ENCODE data around the gene DR1.

DR1 gene

DNA sequence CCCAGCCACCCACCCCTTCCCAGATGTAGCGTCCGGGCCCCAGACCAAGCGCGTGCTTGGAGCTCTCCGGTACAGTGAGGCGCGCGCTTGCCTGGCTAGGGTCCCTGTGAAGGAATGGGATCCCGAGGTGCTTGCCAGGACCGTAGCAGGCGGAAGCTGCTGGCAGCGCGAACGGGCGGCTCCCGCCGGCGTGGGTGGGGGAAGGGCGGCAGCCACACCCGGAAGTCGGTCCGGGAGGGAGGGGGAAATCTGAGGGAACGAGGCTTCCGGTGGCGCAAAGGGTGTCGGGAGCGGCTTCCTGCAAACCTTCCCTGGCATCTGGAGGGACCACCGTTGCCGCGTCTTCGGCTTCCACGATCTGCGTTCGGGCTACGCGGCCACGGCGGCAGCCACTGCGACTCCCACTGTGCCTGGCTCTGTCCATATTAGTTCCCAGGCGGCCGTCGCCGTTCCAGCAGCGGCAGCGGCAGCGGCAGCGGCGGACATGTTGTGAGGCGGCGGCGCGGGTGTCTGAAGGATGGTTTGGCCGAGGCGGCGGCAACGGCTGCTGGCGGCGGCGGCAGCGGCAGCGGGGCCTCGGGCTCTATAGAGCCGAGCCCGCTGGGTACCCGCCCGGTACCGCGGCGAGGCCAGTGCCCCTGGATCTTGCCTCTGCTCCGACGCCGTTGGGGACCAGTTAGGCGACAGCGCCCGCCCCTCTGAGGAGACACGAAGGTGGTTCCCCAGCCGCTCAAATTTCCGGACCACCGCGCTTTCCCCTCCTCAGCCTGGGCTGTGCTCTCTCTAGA lies at the start of gene DR1:
DR1 (plus strand) TSS at position 275 of the 788 bp plus-strand sequence. CDS start 739 bp downstream, outside the sequence.
- DNase-seq (ENCODE audit: low read depth), result peak; percentile 91

DNA sequence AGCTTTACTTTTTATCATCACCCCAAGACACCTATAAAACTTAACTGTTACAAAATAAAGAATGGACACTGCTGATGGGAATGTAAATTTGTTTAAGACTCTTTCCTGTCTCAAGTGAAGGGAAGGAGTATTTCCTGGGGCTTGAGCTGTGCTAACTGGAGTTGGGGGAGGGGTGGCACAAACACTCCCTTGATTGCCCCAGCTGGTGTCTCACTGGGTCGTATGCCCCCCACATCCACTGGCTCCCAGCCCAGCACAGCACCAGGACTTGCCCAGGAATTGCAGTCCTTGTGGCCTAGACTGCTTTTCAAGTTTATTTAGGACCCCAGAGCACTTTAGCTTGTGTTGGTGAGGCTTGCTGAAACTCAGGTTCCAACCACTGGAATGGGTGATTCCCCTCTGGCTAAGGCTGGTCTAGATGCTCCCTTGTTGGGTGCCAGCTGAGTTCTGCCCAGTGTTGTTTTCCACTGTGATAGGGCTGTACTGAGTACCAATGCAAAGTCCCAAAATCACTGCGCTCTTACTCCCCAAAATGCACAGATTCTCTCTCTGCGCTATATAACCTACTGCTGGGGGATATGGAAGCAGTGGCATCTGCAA lies 49.1 kb upstream of the DR1 start:
- no peak for DNase-seq (ENCODE audit: low read depth)

DNA sequence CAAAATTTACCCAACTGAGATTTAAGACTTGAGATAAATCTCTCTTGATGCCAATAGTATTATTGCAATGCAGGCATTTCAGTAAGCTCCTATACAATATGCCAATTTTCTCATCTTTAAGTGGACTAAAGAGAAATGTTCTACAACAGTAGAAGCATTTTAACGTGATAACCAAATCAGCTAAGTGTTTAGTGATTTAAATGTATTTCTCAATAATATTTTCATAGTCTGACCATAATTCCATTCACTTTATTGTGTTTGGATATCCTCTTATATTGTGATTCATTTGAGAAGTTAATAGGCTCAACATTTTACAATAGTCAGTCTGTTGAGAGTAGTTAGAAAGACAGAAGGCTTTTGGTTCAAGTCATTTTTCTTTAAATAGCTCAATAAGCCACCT lies 44.6 kb upstream of the DR1 start:
- no peak for DNase-seq (ENCODE audit: low read depth)

DNA sequence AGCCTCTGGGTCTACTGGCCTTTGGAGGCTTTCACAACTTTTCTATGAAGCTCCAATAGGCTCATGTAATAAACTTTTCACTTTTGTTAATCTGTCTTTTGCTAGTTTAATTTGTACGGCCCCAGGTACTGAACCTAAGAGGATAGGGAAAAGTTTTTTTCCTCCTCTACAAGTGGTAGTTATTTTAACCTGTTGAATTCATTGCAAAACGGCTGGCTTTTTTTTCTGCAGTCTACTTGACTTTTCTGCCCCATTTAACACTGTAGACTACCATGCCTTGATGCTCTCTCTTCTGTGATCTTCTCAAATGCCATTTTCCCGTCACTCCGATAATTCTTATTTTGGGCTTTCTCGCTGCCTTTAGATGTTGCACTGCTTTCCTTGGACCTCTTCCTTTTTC lies 43.6 kb upstream of the DR1 start:
- DNase-seq (ENCODE audit: low read depth), result no peak

DNA sequence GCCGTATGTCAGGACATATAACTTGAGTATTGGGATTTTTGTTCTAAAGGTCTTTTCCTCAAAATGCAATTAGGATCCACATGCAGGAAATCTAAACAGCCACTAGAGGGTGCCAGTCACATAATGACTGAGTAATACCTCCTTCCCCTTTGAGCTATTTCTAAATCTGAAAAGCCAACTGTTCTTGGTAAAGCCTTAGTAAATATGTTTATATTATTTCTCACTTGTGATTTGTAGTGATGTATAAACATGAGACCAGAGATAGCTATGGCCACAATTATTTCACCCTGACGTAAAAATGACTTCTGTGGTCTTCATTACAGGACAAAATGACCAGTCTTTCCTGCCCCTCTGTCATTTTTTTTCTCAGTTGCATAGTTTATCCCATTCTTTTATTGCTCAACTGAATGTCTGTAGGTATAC lies 41.0 kb upstream of the DR1 start:
- peak; percentile 18 for DNase-seq (ENCODE audit: low read depth)

DNA sequence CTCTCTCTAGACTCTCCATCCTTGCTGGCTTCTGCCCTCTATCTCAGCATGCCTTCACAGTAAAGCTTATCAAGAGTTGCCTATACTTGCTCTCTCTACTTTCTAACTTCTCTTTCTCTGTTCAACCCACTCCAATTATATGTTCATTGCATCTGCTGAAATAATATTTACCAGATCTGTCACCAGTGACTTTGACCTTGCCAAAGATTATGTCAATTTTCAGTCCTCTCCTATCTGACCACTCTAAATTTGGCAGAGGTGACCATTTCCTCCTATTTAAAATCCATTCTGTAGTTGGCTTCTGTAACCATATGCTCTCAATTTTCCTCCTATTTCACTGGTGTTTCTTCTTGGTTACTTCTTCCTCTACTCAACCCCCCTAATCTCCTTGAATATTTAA lies 38.8 kb upstream of the DR1 start:
- no peak for DNase-seq (ENCODE audit: low read depth)

DNA sequence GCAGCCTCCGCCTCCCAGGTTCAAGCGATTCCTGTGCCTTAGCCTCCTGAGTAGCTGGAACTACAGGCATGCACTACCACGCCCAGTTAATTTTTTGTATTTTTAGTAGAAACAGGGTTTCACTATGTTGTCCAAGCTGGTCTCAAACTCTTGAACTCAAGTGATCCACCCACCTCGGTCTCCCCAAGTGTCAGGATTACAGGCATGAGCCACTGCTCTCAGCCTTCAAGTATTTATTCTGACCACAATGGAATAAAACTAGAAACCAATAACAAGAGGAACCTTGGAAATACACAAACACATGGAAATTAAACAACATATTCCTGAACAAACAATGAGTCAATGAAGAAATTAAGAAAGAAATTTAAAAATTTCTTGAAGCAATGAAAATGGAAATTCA lies 32.7 kb upstream of the DR1 start:
- no peak for DNase-seq (ENCODE audit: low read depth)

DNA sequence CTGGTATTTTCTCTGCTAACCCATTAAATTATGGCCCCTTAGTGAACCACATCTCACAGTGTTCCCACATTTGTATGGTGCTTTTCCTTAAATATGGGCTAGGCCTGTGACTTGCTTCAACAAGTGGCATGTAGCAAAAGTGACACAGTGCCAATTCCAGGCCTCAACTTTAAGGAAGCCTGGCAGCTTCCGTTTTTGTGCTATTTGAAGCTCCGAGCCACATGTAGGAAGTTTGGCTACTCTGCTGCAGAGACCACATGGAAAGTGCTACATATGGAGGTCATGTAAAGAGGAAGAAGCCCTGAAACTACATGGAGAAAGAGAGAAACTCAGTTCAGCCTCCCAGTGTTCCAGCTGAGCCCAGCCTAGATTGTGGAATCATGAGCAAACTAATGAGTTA lies 28.5 kb upstream of the DR1 start:
- no peak for DNase-seq (ENCODE audit: low read depth)

DNA sequence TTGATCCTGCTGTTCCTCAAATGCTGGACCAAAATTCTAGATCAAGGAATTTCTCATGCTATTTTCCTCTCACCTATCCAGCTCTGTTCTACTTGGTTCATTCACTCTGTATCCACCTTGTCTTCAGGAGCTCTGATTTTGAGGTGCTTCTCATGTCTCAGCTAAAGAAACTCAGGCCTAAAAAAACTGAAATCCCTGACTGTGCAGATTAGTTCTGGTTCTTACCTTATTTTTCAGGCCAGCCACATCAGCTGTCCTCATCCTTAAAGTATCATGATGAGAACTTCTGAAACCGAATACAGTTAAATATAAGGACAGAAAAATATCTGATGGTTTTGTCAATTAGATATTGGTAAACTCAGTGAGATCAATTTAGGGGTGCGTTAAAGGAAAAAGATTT lies 27.8 kb upstream of the DR1 start:
- no peak for DNase-seq (ENCODE audit: low read depth)

DNA sequence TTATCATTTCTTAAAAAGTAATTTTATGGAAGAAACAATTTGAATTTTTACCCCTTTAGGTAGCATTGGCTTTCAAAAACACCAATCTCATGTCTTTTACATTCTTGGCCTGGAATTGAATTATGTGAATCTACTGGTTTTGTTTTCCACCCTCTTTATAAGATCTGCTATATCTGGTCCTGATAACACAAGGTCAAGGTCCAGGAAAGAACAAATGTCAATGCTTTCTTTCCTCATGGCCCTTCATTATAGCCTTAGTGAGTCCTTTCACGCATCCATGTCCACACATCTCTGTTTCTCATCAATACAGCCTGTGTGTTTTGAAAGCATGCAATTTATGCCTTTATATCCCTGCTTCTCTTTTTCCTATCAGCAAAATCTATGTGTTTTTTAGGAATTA lies 24.0 kb upstream of the DR1 start:
- DNase-seq (ENCODE audit: low read depth), result no peak

DNA sequence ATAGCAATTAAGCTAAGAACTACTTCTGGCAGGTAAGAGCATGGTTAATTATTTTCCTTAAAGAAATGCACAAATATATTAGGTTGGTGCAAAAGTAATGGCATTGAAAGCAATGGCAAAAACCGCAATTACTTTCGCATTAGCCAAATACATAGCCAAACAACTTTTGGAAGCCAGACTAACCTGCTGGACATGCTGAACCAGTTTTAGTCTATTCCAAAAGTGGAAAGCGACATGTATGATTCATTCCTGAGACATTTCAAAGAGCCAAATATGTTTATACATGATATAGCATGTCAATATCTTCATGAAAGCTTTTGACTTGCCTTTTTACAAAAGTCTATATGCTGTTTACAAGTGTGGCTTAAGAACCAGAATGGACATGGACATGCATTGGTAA lies 23.4 kb upstream of the DR1 start:
- DNase-seq (ENCODE audit: low read depth), result no peak

DNA sequence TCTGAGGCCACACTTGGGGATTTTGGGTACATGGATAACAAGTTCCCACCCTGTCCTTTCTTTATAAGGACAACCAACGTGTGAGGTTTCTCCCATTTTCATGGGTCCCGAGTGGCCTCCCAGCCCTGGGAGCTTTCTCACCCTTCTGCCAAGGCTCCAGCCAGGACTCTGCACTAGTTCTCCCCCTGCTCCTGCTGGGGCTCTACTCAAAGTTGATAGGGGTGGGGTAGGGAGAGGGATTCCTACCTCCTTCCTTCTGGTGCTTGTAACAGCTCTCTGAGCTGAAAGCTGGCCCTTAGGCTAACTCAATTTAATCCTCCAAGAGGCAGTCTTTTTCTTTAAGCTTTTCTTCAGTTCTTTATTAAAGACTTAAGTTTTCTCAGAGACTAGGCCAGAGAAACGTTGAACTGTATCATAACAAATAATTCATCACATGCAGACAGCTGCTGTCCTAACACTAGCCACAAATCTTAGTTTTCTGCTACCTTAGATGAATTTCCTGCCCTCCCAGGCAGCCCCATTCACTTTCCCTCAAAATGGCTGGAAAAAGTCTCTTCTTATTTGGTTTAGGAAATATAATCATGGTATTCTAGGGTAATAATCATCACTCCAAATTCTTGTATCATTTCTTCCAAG lies 22.4 kb upstream of the DR1 start:
- no peak for DNase-seq (ENCODE audit: low read depth)

DNA sequence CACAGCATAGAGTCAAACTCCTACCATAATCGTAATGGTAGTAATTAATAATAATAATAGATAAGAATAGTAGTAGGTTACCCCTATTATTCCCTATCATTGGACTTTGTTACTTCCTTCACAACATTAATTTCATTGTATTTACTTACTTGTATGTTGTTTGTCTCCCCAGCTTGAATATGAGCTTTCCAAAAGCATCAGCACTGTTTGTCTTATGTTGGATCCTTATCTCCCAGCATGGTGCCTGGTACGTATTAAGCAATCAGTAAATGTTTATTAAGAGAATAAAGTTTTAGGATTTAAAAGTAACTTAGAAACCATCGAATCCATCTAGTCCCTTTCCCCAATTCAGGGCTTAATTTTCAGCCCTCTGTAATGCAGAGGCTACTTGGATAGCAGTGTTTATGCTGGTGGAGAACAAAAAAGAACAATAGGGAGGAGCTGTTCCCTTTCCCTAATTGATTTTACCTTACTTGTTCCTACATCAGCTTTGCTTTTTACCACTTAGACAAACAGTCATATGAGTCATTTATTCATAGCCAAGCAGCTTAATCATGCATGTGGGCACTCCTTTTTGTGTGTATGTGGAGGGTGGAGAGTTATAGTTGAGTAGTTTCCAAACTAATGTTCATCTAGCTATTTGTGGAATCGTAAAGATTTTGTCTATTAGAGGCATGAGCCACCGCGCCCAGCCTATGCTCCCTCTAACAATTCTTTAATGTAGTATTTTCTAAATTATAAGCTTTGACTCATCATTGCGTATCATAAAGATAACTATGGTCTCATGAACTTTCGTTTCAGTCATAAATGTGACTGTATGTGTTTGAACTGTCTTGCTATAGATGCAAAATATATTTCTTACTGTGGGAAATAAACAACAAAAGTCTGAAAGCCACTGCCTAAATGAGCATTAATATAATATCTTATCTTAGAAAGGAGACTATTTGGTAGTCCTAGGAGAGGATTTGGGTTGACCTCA lies 20.9 kb upstream of the DR1 start:
- DNase-seq (ENCODE audit: low read depth), result no peak

DNA sequence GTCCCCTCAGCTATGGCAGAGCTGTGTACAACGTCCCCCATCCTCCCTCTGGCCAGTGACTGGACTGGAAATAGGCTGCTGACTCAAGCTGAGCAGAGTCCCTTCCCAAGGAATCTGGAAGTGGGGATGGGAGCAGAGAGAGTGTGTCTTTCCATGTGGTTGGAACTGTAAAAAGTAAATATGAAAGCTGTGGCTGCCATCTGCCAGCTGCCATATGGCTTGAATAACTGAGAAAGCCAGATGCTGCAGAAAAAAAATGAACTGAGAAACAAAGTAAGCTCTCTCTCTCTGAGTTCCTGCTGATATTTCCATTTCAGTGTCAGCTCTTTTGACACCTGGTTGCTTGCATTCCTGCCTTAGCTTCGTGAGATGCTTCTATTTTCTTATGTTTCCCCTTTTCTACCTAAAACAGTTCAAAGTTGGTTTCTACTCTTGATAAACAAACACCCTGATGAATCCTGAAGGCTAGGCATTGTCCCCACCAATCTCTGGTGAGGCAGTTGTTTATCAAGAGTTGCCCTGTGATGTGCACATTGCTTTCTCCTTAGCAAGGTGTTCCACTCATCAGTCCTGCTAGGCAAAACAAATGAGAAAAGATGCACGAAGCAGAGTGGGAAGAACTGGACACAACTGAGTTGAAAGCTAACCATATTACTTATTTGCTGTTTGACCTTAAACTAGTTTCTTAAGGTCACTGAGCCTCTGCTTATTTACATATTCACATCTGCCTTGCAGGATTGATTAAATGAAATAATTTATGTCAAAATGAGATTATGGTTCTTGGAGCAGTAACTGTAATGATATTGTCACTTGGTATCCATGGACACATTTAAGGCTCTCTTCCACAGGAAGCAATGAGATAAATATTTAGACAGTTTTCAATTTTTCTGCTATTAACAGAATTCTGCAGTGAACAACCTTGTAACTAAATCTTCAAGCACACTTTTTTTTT lies 16.6 kb upstream of the DR1 start:
- no peak for DNase-seq (ENCODE audit: low read depth)

DNA sequence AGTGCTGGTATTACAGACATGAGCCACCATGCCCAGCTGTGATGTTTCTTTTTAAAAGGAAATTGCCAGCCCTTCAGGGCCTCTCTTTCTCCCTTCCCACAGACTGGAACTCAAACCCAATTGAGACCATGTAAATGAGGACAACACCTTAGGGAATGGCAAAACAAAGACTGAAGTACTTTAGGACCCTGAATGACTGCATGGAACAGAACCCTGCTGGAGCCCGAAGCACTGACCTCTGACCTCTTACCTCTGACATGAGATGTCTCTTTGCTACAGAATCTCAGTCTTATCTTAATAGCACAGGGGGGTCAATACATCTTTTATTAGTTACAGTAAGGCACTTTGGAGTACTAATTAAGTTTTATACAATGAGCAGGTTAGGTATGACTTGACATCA lies 15.5 kb upstream of the DR1 start:
- DNase-seq (ENCODE audit: low read depth), result no peak

DNA sequence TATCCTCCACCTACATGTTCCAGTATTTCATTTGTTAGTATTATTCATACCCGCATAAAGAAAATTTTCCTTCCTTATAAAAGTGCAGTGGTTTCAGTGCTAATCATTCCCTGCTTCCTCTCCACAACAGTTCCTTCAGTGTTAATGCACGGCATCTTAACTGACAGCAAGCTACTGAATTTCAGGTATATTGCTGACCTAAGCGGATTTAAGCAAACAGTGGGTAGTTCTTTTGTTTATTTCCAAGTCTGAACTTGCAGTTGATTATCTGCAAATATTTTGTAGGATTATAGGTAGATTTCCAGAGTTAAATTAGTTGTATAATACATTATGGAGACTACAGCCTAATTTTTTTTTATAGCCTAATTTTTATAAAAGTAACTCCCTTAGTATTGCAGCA lies 15.1 kb upstream of the DR1 start:
- no peak for DNase-seq (ENCODE audit: low read depth)

DNA sequence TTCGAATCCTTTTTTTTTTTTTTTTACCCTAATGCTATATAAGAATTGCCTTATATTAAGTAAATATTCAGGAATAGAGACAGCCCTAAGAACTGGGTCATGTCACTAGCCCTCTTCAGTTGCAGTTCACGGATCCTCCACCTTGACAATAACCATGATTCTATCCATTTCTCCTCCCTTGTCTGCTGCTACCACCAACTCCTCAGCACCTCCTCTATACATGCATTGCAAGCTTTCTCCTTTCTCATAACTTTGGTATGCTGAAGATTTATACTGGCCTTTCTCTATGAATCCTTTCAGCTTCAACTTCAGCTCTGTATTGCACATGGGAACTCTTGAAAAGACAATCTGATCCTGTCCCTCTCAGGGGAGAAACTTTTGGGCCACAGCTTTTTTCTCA lies 14.3 kb upstream of the DR1 start:
- DNase-seq (ENCODE audit: low read depth), result no peak

DNA sequence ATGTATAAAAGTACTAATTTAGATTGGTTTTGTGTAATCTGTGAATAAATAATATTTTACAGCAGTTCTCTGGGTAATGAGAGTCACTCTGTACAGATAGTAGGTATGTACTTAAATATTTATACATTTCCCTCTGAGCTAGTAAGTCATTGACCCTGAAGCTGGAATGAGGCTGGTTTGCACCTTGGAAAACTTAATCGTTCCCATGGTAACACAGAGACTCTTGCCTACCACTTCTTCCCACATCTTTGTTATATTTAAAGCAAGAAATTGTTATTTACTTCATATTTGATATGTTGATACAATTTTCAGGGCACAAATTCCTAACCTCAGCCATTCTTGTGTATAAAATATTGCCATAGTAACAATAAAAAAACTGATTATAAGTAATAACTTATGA lies 13.3 kb upstream of the DR1 start:
- no peak for DNase-seq (ENCODE audit: low read depth)

DNA sequence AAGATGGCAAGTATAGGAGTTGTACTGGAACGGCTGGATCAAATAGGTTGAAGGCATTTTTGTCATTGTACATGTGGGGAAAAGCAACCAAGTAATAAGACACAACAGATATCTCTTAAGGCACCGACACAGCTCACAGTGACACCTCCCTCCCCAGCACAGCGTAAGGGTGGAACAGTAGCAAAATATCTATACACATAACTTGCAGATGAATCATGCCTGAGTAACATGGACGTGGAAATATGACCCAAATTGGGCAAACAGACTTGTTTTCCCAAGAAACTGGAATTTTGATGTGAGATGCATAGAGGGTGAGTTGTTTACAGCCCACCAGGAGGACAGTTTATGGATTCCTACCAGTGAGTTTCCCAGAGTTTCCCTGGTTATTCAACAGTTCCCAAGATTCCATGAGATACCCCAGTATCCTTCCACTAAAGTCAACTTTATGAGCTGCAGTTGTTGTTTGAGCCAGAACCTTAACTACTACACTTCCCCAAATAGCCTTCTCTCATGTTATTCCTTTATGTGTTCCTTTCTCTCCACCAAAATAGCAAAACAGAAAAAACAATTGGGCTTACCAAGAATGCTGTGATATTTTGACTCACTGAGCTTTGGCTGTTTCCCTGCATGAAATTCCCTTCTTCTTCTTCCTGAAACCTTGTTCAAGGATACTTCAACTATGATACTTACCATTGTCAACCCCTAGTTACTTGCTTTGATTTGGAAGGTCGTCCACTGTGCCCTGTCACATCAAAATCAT lies 7.1 kb upstream of the DR1 start:
- DNase-seq (ENCODE audit: low read depth), result no peak

DNA sequence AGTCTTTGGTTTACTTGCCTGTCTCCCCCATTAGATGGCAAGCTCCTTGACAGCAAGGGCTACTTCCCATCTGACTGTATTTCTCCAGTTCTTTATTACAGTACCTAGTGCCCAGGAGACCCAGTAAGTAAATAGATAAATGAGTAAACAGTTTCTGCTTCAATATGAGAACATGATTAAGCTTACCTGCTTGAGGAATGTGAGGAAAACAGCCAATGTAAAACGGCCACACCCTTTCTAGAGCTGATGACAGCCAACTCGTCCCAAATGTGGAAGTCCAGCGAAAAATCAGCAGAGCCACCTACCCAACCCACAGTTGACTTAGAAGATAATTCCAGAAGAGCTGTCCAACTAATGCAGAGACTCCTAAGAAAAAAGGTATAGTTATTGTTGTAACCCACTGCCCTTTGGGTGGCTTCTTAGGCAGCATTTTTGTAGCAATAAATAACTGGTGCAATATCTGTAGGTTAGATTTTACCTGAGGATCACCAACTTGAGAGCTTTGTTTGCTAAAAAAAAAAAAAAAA lies 6.5 kb upstream of the DR1 start:
- no peak for DNase-seq (ENCODE audit: low read depth)
